GM19452 (cell line): ENCODE data around the gene ADAMTS2.

Source experiments
- ATAC-seq: cut with Tn5 transposase; IDR thresholded peaks from one replicate; pipeline ENCODE4 v1.9.1; 2021; ENCODE audit not compliant: unreplicated experiment

ADAMTS2 gene

DNA sequence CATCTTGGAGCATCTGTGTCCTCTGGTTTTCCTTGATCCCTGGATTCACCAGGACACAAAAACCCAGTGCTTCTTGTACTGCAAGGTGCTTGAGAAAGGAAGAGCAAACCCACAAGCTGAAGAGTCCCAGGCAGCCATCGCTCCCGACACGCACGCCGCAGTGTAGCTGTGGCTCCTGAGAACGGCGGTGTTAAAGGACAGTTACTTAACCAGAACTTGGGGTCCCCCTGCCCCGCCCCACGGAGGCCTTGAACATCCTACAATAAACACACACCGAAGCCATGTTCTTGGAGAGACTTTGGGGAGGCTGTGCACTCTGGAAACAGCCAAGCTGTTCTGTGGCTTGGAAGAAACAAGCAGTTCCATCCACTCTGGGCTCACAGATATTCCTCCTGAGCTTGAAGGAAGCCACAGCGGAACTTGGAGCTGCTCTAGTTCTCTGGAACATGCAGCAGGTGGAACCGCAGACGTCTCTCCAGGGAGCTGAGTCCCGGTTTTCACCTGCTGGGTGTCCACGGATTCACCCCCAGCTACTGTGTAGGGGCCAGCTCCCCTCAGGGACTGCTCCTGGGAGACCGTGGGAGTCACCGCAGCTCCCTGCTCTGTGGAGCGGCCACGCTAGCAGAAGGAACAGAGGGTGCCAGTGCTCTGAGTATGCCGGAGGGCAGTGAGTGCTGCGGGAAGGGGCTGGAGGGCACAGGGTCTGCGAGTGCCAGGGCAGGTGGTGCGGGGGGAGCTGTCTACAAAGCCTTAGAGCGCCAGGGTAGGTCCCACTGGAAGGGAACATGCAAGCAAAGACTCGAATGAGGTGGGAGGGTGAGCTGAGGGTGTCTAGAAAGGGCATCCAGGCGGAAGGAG is 107.3 kb downstream of the ADAMTS2 start:
- no peak for ATAC-seq

DNA sequence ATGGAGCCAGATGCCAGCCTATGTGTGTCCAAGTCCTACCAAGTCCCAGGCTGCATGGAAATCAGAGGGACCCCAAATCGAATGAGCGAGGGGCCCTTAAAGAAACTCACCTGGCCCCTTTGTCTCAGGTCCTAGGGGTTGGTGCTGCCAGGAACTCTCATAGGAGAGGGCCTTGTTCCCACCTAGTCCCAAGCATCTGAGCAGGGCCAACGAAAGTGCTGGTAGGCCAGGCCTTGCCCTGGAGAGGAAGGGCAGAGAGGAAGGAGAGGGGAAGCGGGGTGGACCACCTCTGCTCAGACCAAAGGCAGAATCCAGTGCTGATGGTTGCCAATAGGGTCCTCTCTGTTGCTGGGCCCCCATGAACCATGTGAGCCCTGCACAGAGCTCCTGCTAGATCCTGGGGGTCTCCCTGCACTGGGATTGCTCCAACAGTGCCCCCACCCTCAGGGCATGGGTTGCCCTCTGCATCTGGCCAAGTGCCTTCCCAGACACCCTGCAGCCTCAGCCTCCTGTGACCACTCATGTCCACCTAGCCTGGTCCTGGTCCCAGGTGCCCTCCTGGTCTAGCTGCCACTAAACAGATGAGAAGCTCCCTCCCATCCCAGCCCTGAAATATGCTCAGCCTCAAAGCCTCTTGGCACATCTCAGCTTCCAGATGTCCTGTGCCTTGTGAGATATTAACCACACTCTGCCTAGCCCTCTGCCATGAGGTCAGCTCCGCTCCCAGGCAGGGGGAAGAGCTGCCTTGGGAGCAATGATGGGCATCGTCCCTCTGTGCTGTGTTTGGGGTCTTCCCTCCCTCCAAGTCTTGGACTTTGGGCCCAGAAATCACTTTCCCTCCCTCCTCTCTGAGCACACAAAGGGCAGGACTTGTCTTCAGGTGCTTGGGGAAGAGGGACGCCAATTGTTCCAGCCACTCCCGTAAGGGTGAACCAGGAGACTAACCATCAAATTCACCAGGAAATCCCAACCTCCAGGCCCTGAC is 109.6 kb downstream of the ADAMTS2 start:
- no peak for ATAC-seq

DNA sequence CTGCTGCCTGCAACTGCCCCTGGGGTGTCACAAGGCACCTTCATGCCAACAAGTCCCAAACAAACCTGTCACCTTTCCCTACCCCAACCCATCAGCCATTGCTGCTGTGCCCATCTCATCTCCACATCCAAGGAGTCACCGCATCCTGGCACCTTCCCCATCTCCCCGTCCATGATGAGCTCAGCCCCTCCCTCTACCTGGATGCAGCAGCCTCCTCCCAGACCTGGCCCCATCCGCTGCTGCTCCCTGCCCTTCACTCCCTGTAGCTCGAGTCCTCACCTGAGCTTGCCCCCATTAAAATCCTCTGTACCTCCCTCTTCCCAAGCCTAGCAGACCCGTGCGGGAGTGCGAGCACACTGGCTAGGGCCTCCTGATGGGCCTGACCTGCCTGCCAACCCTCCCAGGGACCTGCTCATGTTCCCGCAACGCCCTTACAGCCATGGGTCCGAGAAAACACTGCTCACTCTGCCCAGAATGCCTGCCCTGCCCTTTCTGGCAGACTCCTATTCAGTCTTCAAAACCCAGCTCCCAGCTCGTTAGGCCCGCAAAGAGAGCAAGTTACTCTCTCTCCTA is 110.6 kb downstream of the ADAMTS2 start:
- ATAC-seq, result no peak

DNA sequence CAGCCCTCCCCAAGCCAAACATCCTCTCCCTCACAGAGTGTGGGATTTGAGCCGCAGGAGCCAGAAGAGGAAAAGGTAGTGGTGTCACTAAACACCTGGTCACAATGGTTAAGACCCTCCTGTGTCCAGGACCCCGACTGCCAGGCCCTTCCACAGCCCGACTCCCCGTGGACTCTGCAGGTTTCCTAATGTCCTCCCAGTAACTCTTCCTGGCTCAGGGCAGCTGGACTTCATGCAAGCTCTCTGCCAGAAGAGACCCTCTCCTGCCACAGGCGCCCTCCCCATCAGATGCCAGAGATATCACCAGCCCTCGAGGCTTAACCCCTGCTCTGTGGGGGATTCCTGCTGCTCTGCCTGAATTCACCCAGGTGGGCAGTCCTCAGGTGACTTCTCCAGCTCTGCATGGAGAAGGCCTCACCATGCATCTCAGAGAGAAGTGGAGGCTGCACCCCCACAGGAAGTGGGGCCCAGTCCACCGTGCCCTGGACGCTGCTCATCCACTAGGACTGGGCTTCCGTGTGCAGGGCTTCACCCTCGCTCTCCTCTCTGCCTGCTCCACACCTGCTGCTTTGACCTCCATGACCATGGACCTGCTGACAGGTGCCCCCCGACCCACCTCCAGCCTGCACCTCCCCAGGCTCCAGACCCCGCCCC is 111.2 kb downstream of the ADAMTS2 start:
- ATAC-seq, result no peak

GRCh38 chr5:179232091-179232735 is 113.0 kb downstream of the ADAMTS2 start:
- ATAC-seq, result no peak

GRCh38 chr5:179231309-179231708 is 114.0 kb downstream of the ADAMTS2 start:
- no peak for ATAC-seq

GRCh38 chr5:179230061-179230461 is 115.2 kb downstream of the ADAMTS2 start:
- no peak for ATAC-seq

DNA sequence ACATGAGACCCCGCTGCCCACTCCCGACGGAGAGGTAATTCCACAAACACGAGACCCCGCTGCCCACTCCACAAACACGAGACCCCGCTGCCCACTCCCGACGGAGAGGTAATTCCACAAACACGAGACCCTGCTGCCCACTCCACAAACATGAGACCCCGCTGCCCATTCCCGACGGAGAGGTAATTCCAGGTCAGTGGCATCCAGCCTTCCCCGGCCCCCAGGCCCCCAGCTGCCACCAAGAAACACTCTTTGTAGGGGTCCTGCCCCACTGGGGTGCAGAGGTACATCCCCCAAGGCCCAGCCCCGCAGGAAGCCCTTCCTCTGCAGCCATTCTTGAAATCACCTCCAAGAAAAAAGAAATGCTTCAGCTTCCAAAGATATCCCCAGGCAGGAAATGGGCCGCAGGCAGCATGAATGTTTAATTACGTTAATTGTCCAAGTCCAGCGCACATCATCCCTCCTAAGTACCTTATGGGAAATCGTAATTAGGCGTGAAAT is 115.9 kb downstream of the ADAMTS2 start:
- no peak for ATAC-seq

- no peak for ATAC-seq
Measured at GRCh38 chr5:179228341-179229121, 116.7 kb downstream of the ADAMTS2 start.

DNA sequence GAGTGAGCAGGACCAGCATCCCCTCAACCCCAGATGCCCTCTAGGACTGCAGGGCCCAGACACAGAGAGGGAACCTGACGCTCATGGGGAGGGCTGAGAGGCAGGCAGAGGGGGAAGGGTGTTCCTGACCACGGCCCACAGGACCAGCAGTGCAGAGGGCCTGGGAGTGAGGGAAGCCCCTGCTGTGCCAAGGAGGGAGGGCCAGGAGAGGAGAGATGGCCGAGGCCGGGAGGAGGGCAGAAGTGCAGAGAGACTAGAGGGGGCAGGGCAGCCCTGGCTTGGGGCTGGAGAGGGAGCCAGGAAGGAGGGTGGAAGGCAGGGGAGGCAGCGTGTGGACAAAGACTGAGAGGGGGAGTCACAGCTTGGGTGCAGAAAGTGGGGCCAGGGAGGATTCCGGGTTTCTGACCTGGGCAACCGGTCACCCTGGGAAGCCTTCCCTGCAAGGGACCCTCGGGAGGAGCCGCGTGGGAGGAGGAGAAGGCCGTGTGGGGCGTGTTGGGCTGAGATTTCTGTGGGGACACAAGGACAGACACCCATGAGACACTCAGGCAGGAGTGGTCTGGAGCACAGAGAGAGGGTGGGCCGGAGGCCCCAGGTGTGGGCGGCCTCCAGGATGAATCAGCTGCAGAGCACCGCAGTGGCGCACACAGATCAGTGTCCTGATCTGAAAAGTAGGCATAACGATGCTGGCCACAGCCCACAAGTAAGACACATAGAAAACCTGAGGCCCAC is 117.5 kb downstream of the ADAMTS2 start:
- no peak for ATAC-seq

GRCh38 chr5:179227229-179227579 is 118.1 kb downstream of the ADAMTS2 start:
- no peak for ATAC-seq

GRCh38 chr5:179226696-179227095 is 118.6 kb downstream of the ADAMTS2 start:
- no peak for ATAC-seq

DNA sequence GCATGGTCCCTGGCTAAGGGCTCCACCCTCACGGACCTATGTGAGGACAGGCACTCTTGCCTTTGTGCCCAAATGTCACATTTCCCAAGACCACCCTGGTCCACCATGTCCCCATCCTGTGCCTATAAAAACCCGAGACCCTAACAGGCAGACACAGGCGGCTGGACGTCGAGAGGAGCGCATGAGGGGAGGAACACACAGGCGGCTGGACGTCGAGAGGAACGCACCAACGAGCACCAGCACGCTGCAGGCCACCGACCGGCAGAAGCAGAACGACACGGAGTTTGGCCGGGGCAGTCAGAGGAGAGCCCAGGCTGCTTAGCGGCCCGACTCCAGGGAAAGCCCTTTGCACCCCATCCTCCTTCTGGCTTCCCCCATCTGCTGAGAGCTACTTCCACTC is 119.9 kb downstream of the ADAMTS2 start:
- ATAC-seq, result no peak

GRCh38 chr5:179224741-179225140 is 120.5 kb downstream of the ADAMTS2 start:
- ATAC-seq, result no peak

DNA sequence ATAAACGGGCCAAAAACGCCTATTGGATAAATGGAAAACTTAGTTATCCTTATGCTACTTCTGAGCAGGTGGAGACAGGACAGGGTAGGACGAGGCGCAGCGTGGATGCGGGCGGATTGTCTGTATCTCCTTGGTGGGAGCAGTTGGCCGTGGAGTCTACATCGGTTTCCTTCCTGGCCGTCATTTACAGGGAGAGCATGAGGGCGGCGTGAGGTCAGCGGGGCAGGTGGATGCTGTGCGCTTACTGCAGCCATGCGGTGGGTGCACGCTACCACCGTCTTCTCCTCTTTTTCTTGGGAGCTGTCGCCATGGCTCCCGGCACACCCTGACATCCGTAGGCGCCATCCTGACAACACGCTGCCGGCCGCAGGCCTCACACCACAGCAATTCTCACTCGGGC is 121.3 kb downstream of the ADAMTS2 start:
- no peak for ATAC-seq

DNA sequence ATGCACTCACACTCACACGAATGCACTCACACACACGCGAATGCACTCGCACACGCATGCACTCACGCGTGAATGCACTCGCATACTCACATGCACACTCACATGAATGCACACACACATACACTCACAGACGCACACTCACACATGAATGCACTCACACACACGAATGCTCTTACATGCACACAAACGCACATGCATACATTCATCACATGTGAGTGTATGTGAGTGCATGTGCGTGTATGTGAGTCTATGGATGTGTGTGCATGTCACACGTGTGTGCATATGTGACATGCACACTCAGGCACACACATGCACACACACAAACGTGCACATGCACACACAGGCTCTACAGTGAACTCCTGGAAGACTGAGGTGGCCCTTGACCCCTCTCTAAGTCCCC is 121.7 kb downstream of the ADAMTS2 start:
- ATAC-seq, result no peak

- ATAC-seq, result no peak
Measured at GRCh38 chr5:179222246-179223017, 122.8 kb downstream of the ADAMTS2 start.

- ATAC-seq, result no peak
Measured at GRCh38 chr5:179221877-179222220, 123.4 kb downstream of the ADAMTS2 start.
